ENCODE measurements around the gene UBTD2. TPM values are rescaled to one million over a fixed set of nuclear protein-coding genes. Genes with fewer than 3 reads are reported as not detected.
A peak's percentile ranks its signal among the peaks of the same experiment; 100 is the strongest.

Gene UBTD2
- total RNA-seq, 2 experiments from 2014 or later = 7.9 to 8.3 TPM

- ChIA-PET CTCF (interaction anchor here (0.9 to 8.4 kb wide), 32 partner anchors 9 to 771 kb away, joined by 3 to 129 read pairs (median 10); partner anchors contain the start of genes FBXW11 and UBTD2), POLR2A (interaction anchor here (0.9 to 7.8 kb wide), 7 partner anchors 11 to 84 kb away, joined by 3 to 124 read pairs (median 5); no protein-coding TSS in a partner anchor)
- H3K27me3 Mint-ChIP-seq = no peaks in the 10 kb centered on the region
- H3K27ac Mint-ChIP-seq = no peak overlapping the region
- ATAC-seq (no peak), DNase-seq (no peak)
- no peak for TF ChIP-seq CTCF (IDR thresholded peaks at IDR 0.05)
- peaks cover 24% of the 10 kb centered on the region for H3K36me3 Mint-ChIP-seq (ENCODE audit: low read depth)
- intact Hi-C loops (cut with micrococcal nuclease) = loop anchor here (2.0 to 5.0 kb wide), 3 partner anchors 93 to 282 kb away; partner anchors contain the start of gene UBTD2
- peaks cover 3% of the 10 kb centered on the region for H3K4me1 Mint-ChIP-seq (ENCODE audit: low read depth)
- no peaks in the 10 kb centered on the region for H3K9me3 Mint-ChIP-seq
- no peak overlapping the region for H3K4me3 Mint-ChIP-seq
Measured at GRCh38 chr5:172189693-172190296, 93.8 kb downstream of the UBTD2 start.

GRCh38 chr5:172188893-172189692, 94.5 kb downstream of the UBTD2 start:
- no peak for ATAC-seq
- Mint-ChIP-seq H3K4me1 (ENCODE audit: low read depth) (peaks cover 10% of the 10 kb centered on the region), H3K27ac (no peak overlapping the region), H3K36me3 (ENCODE audit: low read depth) (peaks cover 30% of the 10 kb centered on the region), H3K9me3 (no peaks in the 10 kb centered on the region), H3K4me3 (peak overlapping the region; percentile 92), H3K27me3 (no peaks in the 10 kb centered on the region)
- TF ChIP-seq CTCF (IDR thresholded peaks at IDR 0.05) = no peak
- intact Hi-C loops (cut with micrococcal nuclease) = loop anchor here (2.0 to 5.0 kb wide), 3 partner anchors 93 to 282 kb away; partner anchors contain the start of gene UBTD2
- ChIA-PET POLR2A (interaction anchor here (0.7 to 7.8 kb wide), 15 partner anchors 10 to 182 kb away, joined by 3 to 124 read pairs (median 4); partner anchors contain the start of genes FBXW11 and UBTD2), CTCF (interaction anchor here (0.6 to 8.4 kb wide), 48 partner anchors 10 to 276 kb away, joined by 3 to 129 read pairs (median 7); partner anchors contain the start of genes FBXW11 and UBTD2)
- no peak for DNase-seq

GRCh38 chr5:172188033-172188892, 95.3 kb downstream of the UBTD2 start, which contains the start of gene STK10:
STK10 (minus strand) TSS chr5:172188224; CDS start chr5:172188042, 182 bp downstream.
- peaks cover 38% of the 10 kb centered on the region for H3K36me3 Mint-ChIP-seq (ENCODE audit: low read depth)
- H3K27ac Mint-ChIP-seq = peak within 1 kb of the TSS; percentile 96
- no peaks in the 10 kb centered on the region for H3K9me3 Mint-ChIP-seq
- DNase-seq (peak; percentile 93), ATAC-seq (peak; percentile 76)
- CTCF ChIA-PET = interaction anchor here (0.6 to 8.4 kb wide), 58 partner anchors 9 to 276 kb away, joined by 3 to 129 read pairs (median 6); partner anchors contain the start of genes FBXW11 and UBTD2
- peak within 1 kb of the TSS; percentile 92 for H3K4me3 Mint-ChIP-seq
- peak; percentile 90 for TF ChIP-seq CTCF (IDR thresholded peaks at IDR 0.05)
- POLR2A ChIA-PET = interaction anchor here (0.6 to 7.8 kb wide), 19 partner anchors 9 to 182 kb away, joined by 3 to 124 read pairs (median 4); partner anchors contain the start of genes FBXW11 and UBTD2
- H3K4me1 Mint-ChIP-seq (ENCODE audit: low read depth) = peaks cover 18% of the 10 kb centered on the region
- no peaks in the 10 kb centered on the region for H3K27me3 Mint-ChIP-seq
- intact Hi-C loops (cut with micrococcal nuclease) = loop anchor here (2.0 to 5.0 kb wide), 3 partner anchors 94 to 281 kb away; partner anchors contain the start of gene UBTD2

- ChIA-PET CTCF (interaction anchor here (0.7 to 8.4 kb wide), 32 partner anchors 8 to 275 kb away, joined by 3 to 129 read pairs (median 8); partner anchors contain the start of genes FBXW11 and UBTD2), POLR2A (interaction anchor here (0.5 to 7.8 kb wide), 16 partner anchors 9 to 799 kb away, joined by 3 to 124 read pairs (median 6); partner anchors contain the start of genes FBXW11, NPM1 and UBTD2)
- peak overlapping the region; percentile 92 for H3K4me3 Mint-ChIP-seq
- H3K27me3 Mint-ChIP-seq = no peaks in the 10 kb centered on the region
- H3K4me1 Mint-ChIP-seq (ENCODE audit: low read depth) = peaks cover 27% of the 10 kb centered on the region
- DNase-seq (peak; percentile 85), ATAC-seq (peak; percentile 52)
- peaks cover 46% of the 10 kb centered on the region for H3K36me3 Mint-ChIP-seq (ENCODE audit: low read depth)
- TF ChIP-seq CTCF (IDR thresholded peaks at IDR 0.05) = no peak
- H3K27ac Mint-ChIP-seq = peak overlapping the region; percentile 96
- intact Hi-C loops (cut with micrococcal nuclease) = loop anchor here (2.0 to 5.0 kb wide), 3 partner anchors 95 to 280 kb away; partner anchors contain the start of gene UBTD2
- peaks cover 2% of the 10 kb centered on the region for H3K9me3 Mint-ChIP-seq
Measured at GRCh38 chr5:172187118-172188032, 96.2 kb downstream of the UBTD2 start.
